DOHH2 (cell line): Measurements from ENCODE around the gene TULP1.

Experiments
- EZH2phosphoT487 ChIP-seq: fragments of 200-600 bp; sonication (generic); IDR thresholded peaks from 2 replicates; pipeline ENCODE4 v1.6.1; 2017; ENCODE audit warnings: borderline replicate concordance, mild to moderate bottlenecking, antibody characterized with exemption, low read length, moderate library complexity, mixed read lengths
- TF ChIP-seq, protein P1 (sequence below): fragments of 200-600 bp; sonication (generic); IDR thresholded peaks from one replicate; pipeline ENCODE4 v1.5.1; 2014; ENCODE audit warnings: antibody characterized with exemption, mild to moderate bottlenecking, low read depth, low read length; ENCODE audit not compliant: poor library complexity, severe bottlenecking

DNA sequence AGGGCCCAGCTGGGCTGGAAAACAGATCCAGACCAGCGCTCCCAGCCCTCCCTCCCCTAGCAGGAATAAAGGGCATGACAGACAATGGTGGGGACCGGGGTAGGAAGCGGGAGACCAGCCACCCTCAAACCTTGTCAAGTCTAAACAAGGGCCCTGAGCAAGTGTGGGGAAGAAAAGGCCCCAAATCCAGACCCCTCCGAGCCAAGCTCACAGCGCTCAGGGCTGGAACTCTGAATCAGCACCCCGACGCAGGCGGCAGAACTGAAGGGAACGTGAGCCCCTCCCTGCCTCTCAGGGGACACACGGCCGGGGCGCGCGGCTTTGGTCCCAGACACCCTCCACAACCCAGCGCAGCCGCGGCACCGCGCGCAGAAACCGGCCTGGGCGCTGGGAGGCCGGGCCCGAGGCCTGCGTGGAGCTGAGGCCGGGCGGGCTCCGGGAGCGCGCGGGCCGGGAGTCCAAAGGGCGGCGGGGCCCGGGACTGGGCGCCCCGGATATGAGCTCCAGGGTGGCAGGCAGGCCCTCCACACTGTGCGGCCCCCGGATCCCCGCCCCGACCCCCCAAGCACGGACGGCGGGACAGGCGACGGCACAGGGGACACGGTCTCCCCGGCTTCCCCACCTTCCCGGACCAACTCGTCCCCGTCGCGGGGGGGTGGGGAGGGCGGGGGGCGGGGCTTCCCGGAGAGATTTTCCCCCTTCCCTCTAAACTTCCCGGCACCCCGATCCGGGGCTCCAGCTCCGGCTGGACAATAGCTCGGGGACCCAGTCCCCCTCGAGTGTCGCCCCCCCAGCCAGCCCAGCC is 16.5 kb downstream of the TULP1 start:
- TF ChIP-seq, protein P1, sequence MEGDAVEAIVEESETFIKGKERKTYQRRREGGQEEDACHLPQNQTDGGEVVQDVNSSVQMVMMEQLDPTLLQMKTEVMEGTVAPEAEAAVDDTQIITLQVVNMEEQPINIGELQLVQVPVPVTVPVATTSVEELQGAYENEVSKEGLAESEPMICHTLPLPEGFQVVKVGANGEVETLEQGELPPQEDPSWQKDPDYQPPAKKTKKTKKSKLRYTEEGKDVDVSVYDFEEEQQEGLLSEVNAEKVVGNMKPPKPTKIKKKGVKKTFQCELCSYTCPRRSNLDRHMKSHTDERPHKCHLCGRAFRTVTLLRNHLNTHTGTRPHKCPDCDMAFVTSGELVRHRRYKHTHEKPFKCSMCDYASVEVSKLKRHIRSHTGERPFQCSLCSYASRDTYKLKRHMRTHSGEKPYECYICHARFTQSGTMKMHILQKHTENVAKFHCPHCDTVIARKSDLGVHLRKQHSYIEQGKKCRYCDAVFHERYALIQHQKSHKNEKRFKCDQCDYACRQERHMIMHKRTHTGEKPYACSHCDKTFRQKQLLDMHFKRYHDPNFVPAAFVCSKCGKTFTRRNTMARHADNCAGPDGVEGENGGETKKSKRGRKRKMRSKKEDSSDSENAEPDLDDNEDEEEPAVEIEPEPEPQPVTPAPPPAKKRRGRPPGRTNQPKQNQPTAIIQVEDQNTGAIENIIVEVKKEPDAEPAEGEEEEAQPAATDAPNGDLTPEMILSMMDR: no peak
- TF ChIP-seq EZH2phosphoT487: no peak
